Measurements from ENCODE around the gene GPR17. TPM values are rescaled to one million over a fixed set of nuclear protein-coding genes. Genes with fewer than 3 reads are reported as not detected.

Gene GPR17
- total and polyA plus RNA-seq, 9 of the 15 experiments (the other 6 are each of a cell fraction or from before 2014, with no cell fraction given): not detected

GRCh38 chr2:127701651-127702394 is 55.9 kb downstream of the GPR17 start (continued):
- TF ChIP-seq PRDM10 (IDR thresholded peaks at IDR 0.05; ENCODE audit: partially characterized antibody) (no peak), NFE2 (IDR thresholded peaks at IDR 0.05; ENCODE audit: low read depth) (no peak), ZBTB8A (IDR thresholded peaks at IDR 0.05; ENCODE audit: partially characterized antibody) (no peak), TAF1 (IDR thresholded peaks at IDR 0.05; ENCODE audit: control insufficient read depth, extremely low read depth, insufficient read depth, low read length, severe bottlenecking) (peak; percentile 57), HNRNPUL1 (IDR thresholded peaks at IDR 0.05; ENCODE audit: low read length) (no peak), ZBED1 (IDR thresholded peaks at IDR 0.05) (no peak), ZNF77 (CRISPR knock-in tag; IDR thresholded peaks at IDR 0.05) (no peak), ZNF24 (IDR thresholded peaks at IDR 0.05) (0 out of 2 replicates have a peak, but pooled peaks have one; percentile 8), PKNOX1 (IDR thresholded peaks at IDR 0.05) (no peak), ZNF232 (CRISPR knock-in tag; IDR thresholded peaks at IDR 0.05) (0 out of 2 replicates have a peak, but pooled peaks have one; percentile 57), ZFP36 (IDR thresholded peaks at IDR 0.05; ENCODE audit: low read depth, low read length, partially characterized antibody) (peak; percentile 42), ZNF79 (CRISPR knock-in tag; IDR thresholded peaks at IDR 0.05; ENCODE audit: low read depth) (no peak), ZNF354B (CRISPR knock-in tag; IDR thresholded peaks at IDR 0.05) (no peak), ZNF592 (IDR thresholded peaks at IDR 0.05) (0 out of 2 replicates have a peak, but pooled peaks have one; percentile 75), KLF10 (CRISPR knock-in tag; IDR thresholded peaks at IDR 0.05) (no peak), FOXJ2 (tag; IDR thresholded peaks at IDR 0.05) (no peak), LCOR (CRISPR knock-in tag; IDR thresholded peaks at IDR 0.05) (no peak), ZNF121 (CRISPR knock-in tag; conservative IDR thresholded peaks at IDR 0.05) (no peak), ELF1 (tag; IDR thresholded peaks at IDR 0.05) (no peak; the same call in 1 of the 2 replicates), ZNF551 (CRISPR knock-in tag; IDR thresholded peaks at IDR 0.05) (no peak), DIDO1 (tag; IDR thresholded peaks at IDR 0.05; ENCODE audit: low read depth) (no peak)

Data from K562 (cell line).